ENCODE results near the gene HERC5.

Gene HERC5

GRCh38 chr4:88522702-88523324 is 65.9 kb downstream of the HERC5 start:
- no peak for DNase-seq (ENCODE audit: low read depth)

GRCh38 chr4:88523325-88524129 is 66.6 kb downstream of the HERC5 start, which contains the start of gene PYURF:
PYURF (minus strand) TSS chr4:88523776; CDS start chr4:88523700, 76 bp downstream.
- DNase-seq (ENCODE audit: low read depth): peak; percentile 61

- DNase-seq (ENCODE audit: low read depth): no peak
These were observed 67.3 kb downstream of the HERC5 start for GRCh38 chr4:88524171-88524570.

GRCh38 chr4:88526221-88526815 is 69.4 kb downstream of the HERC5 start:
- no peak for DNase-seq (ENCODE audit: low read depth)

- no peak for DNase-seq (ENCODE audit: low read depth)
These were observed 70.9 kb downstream of the HERC5 start for GRCh38 chr4:88527787-88528186.

GRCh38 chr4:88528861-88529260 is 71.9 kb downstream of the HERC5 start:
- DNase-seq (ENCODE audit: low read depth): no peak

GRCh38 chr4:88531549-88531948 is 74.6 kb downstream of the HERC5 start:
- no peak for DNase-seq (ENCODE audit: low read depth)

- no peak for DNase-seq (ENCODE audit: low read depth)
These were observed 76.3 kb downstream of the HERC5 start for GRCh38 chr4:88533088-88533790.

GRCh38 chr4:88533937-88534750 is 77.2 kb downstream of the HERC5 start:
- no peak for DNase-seq (ENCODE audit: low read depth)

GRCh38 chr4:88535090-88535755 is 78.3 kb downstream of the HERC5 start:
- DNase-seq (ENCODE audit: low read depth): no peak

- DNase-seq (ENCODE audit: low read depth): no peak
These were observed 80.8 kb downstream of the HERC5 start for GRCh38 chr4:88537709-88538108.

GRCh38 chr4:88539322-88540068 is 82.6 kb downstream of the HERC5 start:
- DNase-seq (ENCODE audit: low read depth): peak; percentile 47

- DNase-seq (ENCODE audit: low read depth): no peak
These were observed 92.9 kb downstream of the HERC5 start for GRCh38 chr4:88549815-88550214.
